KMS-11 (cell line): ENCODE measurements around the gene KDM4B.

Source experiments
- H2AFZ ChIP-seq: fragments of 200-600 bp; sonication (generic); 2 replicates; pipeline ENCODE4 v1.6.1; 2016; ENCODE audit warnings: antibody characterized with exemption, mixed run types, low read depth
- H3K27ac ChIP-seq: fragments of 200-600 bp; sonication (generic); 2 replicates; pipeline ENCODE4 v1.6.1; 2016; ENCODE audit warnings: mild to moderate bottlenecking, mixed run types
- H3K27me3 ChIP-seq: fragments of 200-600 bp; sonication (generic); 2 replicates; pipeline ENCODE4 v1.6.1; 2017; ENCODE audit warnings: mild to moderate bottlenecking, low read depth, mixed run types, moderate library complexity; ENCODE audit not compliant: insufficient read depth
- H3K36me3 ChIP-seq: fragments of 200-600 bp; sonication (generic); 2 replicates; pipeline ENCODE4 v1.6.1; 2017; ENCODE audit warnings: mild to moderate bottlenecking, mixed run types; ENCODE audit not compliant: insufficient read depth
- H3K4me1 ChIP-seq: fragments of 200-600 bp; sonication (generic); 2 replicates; pipeline ENCODE4 v1.6.1; 2016; ENCODE audit warnings: mild to moderate bottlenecking, low read depth, mixed run types; ENCODE audit not compliant: poor library complexity, severe bottlenecking
- H3K4me2 ChIP-seq: fragments of 200-600 bp; sonication (generic); 2 replicates; pipeline ENCODE4 v1.7.0; 2016; ENCODE audit warnings: mild to moderate bottlenecking, mixed run types
- H3K4me3 ChIP-seq: fragments of 200-600 bp; sonication (generic); IDR thresholded peaks from 2 replicates; pipeline ENCODE4 v1.6.1; 2017; ENCODE audit warnings: low read depth, low read length, mixed read lengths; ENCODE audit not compliant: insufficient read depth
- H3K79me2 ChIP-seq: fragments of 200-600 bp; sonication (generic); 2 replicates; pipeline ENCODE4 v1.6.1; 2016; ENCODE audit warnings: low read depth, mixed run types; ENCODE audit not compliant: insufficient read depth
- H3K9ac ChIP-seq: fragments of 200-600 bp; sonication (generic); 2 replicates; pipeline ENCODE4 v1.6.1; 2016; ENCODE audit warnings: mild to moderate bottlenecking, mixed run types
- H4K20me1 ChIP-seq: fragments of 200-600 bp; sonication (generic); 2 replicates; pipeline ENCODE4 v1.6.1; 2016; ENCODE audit warnings: mild to moderate bottlenecking, mixed run types; ENCODE audit not compliant: insufficient read depth
- CTCF ChIP-seq: fragments of 200-600 bp; sonication (generic); conservative IDR thresholded peaks from 2 replicates; pipeline ENCODE4 v1.6.1; 2017; ENCODE audit warnings: low read depth, mild to moderate bottlenecking, antibody characterized with exemption, low read length, moderate library complexity, mixed read lengths

Gene KDM4B

GRCh38 chr19:5129691-5130090, 160.8 kb downstream of the KDM4B start:
- Histone ChIP-seq H3K79me2 (no peaks in the 10 kb centered on the region), H4K20me1 (no peaks in the 10 kb centered on the region), H2AFZ (no peak overlapping the region), H3K4me1 (no peaks in the 10 kb centered on the region), H3K27ac (no peak overlapping the region), H3K27me3 (no peaks in the 10 kb centered on the region), H3K4me3 (no peak overlapping the region), H3K36me3 (no peaks in the 10 kb centered on the region), H3K9ac (no peak overlapping the region), H3K4me2 (no peak overlapping the region)
- no peak for TF ChIP-seq CTCF

- Histone ChIP-seq H3K4me2 (no peak overlapping the region), H3K36me3 (no peaks in the 10 kb centered on the region), H3K4me1 (no peaks in the 10 kb centered on the region), H3K27ac (no peak overlapping the region), H3K79me2 (no peaks in the 10 kb centered on the region), H3K27me3 (no peaks in the 10 kb centered on the region), H2AFZ (no peak overlapping the region), H3K9ac (no peak overlapping the region), H4K20me1 (no peaks in the 10 kb centered on the region), H3K4me3 (no peak overlapping the region)
- no peak for TF ChIP-seq CTCF
These were observed 161.6 kb downstream of the KDM4B start for GRCh38 chr19:5130371-5131030.

- Histone ChIP-seq H3K27ac (no peak overlapping the region), H4K20me1 (no peaks in the 10 kb centered on the region), H3K9ac (no peak overlapping the region), H3K36me3 (no peaks in the 10 kb centered on the region), H3K4me3 (no peak overlapping the region), H2AFZ (no peak overlapping the region), H3K27me3 (no peaks in the 10 kb centered on the region), H3K4me1 (no peaks in the 10 kb centered on the region), H3K4me2 (no peak overlapping the region), H3K79me2 (no peaks in the 10 kb centered on the region)
- TF ChIP-seq CTCF = no peak
These were observed 162.2 kb downstream of the KDM4B start for GRCh38 chr19:5131031-5131505.

- Histone ChIP-seq H3K4me1 (no peaks in the 10 kb centered on the region), H3K27ac (no peak overlapping the region), H3K4me3 (no peak overlapping the region)
These were observed 162.7 kb downstream of the KDM4B start for GRCh38 chr19:5131506-5132205.

More at GRCh38 chr19:5131506-5132205, 162.7 kb downstream of the KDM4B start:
- Histone ChIP-seq H3K9ac (no peak overlapping the region), H3K79me2 (no peaks in the 10 kb centered on the region), H3K4me2 (no peak overlapping the region), H4K20me1 (no peaks in the 10 kb centered on the region), H3K27me3 (no peaks in the 10 kb centered on the region), H3K36me3 (no peaks in the 10 kb centered on the region), H2AFZ (no peak overlapping the region)
- no peak for TF ChIP-seq CTCF
